ENCODE data around the gene S100A11. TPM values are rescaled to one million over a fixed set of nuclear protein-coding genes. Genes with fewer than 3 reads are reported as not detected.

The S100A11 gene
- total and polyA plus RNA-seq, 2 donors, result 81.9 to 910 TPM

DNA sequence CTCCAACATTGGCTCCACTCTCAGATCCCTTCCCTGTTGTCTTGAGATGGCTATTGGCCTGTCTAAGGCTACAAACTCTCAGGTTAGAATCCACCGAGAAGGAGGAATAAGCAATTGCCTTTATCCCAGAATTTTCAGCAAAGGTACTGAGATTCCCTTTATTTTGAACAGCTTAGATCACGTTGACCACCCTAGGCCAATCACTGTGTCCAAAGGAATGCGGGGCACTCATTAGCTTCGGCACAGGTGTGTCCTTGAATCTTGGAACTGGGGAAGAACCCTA is 6.9 kb downstream of the S100A11 start:
- H3K4me3 ChIP-seq (ENCODE audit: low read depth, low read length), result no peak overlapping the region
- 93% methylated on average over 4 of the region's 4 CpGs for WGBS
- H3K27ac ChIP-seq (ENCODE audit: low read depth), result no peak overlapping the region
- peaks cover 3% of the 10 kb centered on the region for H3K4me1 ChIP-seq (ENCODE audit: insufficient read depth)
- peaks cover 4% of the 10 kb centered on the region for H3K36me3 ChIP-seq (ENCODE audit: insufficient read depth)
- no peak for DNase-seq (ENCODE audit: extremely low spot score)

DNA sequence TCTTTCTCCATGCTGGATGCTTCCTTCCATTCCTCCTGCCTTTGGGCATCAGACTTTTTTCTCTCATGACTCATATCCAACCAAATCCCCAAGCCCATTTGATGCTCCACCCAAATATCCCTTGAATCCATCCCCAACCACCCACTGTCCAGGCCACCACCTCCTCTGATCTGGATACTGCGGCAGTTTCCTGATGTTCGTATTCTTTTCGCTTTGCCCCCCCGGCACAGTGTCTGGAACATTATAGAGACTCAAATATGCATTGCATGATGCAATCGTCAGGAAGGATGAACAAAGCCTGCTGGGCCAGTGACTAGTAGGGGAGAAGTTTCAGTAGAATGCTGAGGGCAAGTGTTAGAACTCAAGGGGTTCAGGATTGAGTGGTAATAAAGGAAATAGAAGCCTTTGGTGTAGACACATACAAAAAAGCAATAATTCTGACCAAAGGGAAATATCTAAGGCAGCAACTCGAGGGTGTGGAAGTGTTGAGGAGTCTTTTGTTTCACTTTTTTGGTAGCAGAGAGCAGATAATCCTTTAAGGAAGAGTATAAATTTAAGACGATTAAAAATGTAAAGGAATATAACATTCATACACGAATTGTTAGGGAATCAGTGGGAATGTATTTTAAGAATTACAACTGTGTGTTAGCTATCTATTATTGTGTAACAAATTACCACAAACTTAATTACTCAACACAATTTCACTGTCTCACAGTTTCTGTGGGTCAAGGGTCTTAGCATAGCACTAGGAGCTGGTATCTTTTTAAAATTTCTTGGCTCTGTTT is 7.5 kb downstream of the S100A11 start:
- WGBS, result 87% methylated on average over 8 of the region's 8 CpGs
- H3K27ac ChIP-seq (ENCODE audit: low read depth), result no peak overlapping the region
- no peak for DNase-seq (ENCODE audit: extremely low spot score)
- peaks cover 4% of the 10 kb centered on the region for H3K36me3 ChIP-seq (ENCODE audit: insufficient read depth)
- no peak overlapping the region for H3K4me3 ChIP-seq (ENCODE audit: low read depth, low read length)
- peaks cover 3% of the 10 kb centered on the region for H3K4me1 ChIP-seq (ENCODE audit: insufficient read depth)

DNA sequence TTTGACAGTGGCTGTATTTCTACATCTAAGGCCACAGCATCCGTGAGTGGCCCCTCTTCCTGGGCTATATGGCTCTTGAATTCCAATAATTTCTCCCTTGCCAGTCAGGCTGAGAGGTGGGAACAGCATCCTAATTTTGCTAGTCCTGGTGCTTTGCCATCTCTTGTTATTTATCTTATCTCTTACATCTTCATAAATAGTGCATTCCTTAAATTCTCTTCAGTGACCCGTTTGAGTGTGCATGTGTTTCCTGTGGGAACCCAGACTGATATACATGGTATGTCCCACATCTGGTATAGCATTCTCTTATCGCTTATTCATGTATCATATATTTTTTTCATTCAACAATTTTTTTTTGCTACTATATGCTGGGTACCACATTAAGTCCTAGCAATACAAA is 9.9 kb downstream of the S100A11 start:
- Histone ChIP-seq H3K4me3 (ENCODE audit: low read depth, low read length) (no peak overlapping the region), H3K4me1 (ENCODE audit: insufficient read depth) (no peaks in the 10 kb centered on the region), H3K27ac (ENCODE audit: low read depth) (no peak overlapping the region), H3K36me3 (ENCODE audit: insufficient read depth) (no peaks in the 10 kb centered on the region)
- no peak for DNase-seq (ENCODE audit: extremely low spot score)
- WGBS, result 36% methylated on average over 3 of the region's 3 CpGs

DNA sequence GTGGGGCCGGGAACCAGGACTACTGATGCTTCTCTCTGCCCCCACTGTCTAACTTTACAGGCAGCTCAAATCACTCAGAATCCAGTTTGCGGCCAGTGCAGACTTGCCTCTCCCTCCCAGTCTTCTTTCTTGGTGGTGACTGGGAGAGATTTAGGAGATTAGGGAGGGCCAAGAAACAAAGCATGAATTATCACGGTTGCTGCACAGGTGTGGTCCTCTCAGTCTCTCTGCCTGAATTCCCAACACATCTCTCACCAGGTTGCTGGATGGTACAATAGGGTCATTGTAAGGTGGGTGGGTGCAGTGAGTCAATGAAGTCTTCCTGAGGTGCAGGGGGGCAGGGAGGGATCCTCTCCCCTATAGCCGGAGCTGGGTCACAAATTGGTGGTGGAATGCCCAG is 12.6 kb downstream of the S100A11 start:
- 74% methylated on average over 4 of the region's 4 CpGs for WGBS
- no peak overlapping the region for H3K27ac ChIP-seq (ENCODE audit: low read depth)
- no peak for DNase-seq (ENCODE audit: extremely low spot score)
- no peak overlapping the region for H3K4me3 ChIP-seq (ENCODE audit: low read depth, low read length)
- H3K36me3 ChIP-seq (ENCODE audit: insufficient read depth), result no peaks in the 10 kb centered on the region
- H3K4me1 ChIP-seq (ENCODE audit: insufficient read depth), result no peaks in the 10 kb centered on the region

DNA sequence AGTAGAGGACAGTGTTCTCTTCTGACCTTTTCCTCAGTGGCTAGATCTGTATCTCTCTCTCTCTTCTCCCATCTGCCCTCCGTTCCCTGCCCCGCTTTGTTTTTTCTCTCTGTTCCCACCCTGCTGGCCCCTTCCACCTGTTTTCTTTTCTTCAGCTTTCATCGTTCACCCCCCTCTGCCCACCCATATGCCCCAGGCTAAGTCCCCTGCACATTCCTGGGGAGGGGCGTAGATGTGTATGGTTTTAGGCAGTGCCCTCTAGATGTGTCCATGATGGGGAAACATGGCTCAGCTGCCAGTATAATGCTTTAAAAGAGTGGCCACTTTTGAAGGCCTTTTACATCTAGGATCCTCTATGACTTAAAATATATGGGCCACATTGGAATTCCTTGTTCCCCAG is 13.6 kb downstream of the S100A11 start:
- no peaks in the 10 kb centered on the region for H3K36me3 ChIP-seq (ENCODE audit: insufficient read depth)
- 87% methylated on average over 4 of the region's 4 CpGs for WGBS
- no peak overlapping the region for H3K27ac ChIP-seq (ENCODE audit: low read depth)
- H3K4me1 ChIP-seq (ENCODE audit: insufficient read depth), result no peaks in the 10 kb centered on the region
- no peak overlapping the region for H3K4me3 ChIP-seq (ENCODE audit: low read depth, low read length)
- DNase-seq (ENCODE audit: extremely low spot score), result no peak

DNA sequence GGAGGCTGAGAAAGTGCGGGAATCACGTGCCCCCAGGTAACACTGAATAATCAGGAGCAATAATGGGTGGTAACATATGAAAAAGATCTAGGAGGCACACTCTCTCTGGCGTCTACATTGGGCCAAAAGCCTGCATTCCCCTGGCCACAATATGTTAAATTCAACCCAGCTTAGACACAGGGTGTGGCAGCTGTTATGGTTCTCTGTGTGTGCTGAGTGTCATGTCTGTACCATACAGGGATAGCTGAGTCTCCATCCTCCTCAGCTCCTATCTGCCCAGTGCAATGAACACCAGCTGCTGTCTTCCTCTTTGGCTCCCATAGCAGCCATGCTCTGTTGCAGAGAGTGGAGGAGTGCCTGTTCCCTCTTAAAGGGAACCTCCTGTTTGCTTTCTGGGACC is 14.3 kb downstream of the S100A11 start:
- DNase-seq (ENCODE audit: extremely low spot score), result no peak
- no peak overlapping the region for H3K27ac ChIP-seq (ENCODE audit: low read depth)
- no peaks in the 10 kb centered on the region for H3K4me1 ChIP-seq (ENCODE audit: insufficient read depth)
- 66% methylated on average over 3 of the region's 3 CpGs for WGBS
- no peak overlapping the region for H3K4me3 ChIP-seq (ENCODE audit: low read depth, low read length)
- no peaks in the 10 kb centered on the region for H3K36me3 ChIP-seq (ENCODE audit: insufficient read depth)

DNA sequence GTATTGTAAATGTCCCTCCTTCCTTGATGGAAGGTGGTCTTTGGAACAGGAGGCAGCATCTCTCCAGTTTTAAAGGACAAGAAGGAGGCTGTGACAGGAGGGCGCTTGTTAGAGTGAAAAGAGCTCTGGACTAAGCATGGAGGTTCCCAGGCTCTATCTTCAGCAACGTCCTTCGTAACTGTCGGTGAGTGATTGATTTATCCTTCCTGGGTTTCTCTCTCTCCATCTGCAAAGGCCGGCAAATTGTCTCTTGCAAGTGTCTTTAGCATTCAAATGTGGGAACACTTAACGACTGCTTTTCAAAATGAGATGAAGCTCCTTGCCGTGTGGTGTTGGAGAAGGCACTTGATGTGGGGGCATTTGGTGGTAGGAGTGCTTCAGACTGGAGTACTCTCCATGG is 15.2 kb downstream of the S100A11 start:
- no peaks in the 10 kb centered on the region for H3K4me1 ChIP-seq (ENCODE audit: insufficient read depth)
- DNase-seq (ENCODE audit: extremely low spot score), result no peak
- 81% methylated on average over 7 of the region's 7 CpGs for WGBS
- no peak overlapping the region for H3K27ac ChIP-seq (ENCODE audit: low read depth)
- no peak overlapping the region for H3K4me3 ChIP-seq (ENCODE audit: low read depth, low read length)
- H3K36me3 ChIP-seq (ENCODE audit: insufficient read depth), result no peaks in the 10 kb centered on the region

DNA sequence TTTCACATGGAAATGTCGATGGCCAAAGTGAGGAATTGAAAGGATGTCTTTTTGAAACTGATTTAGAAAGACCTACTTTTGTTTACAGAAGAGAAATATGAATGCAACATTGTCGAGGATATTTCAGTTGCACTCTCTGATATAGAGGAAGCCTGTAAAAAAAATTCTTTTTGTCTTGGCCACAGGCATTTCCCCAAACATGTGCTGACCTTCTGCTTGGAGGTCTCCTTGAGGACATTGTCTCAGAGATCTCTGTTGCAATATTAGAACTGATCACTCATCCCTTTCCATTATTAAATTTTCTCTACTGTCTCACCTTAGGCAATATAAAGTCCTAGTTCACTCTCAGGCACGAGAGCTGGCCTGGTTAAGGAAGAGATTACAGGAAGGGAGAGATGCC is 16.0 kb downstream of the S100A11 start:
- no peak for DNase-seq (ENCODE audit: extremely low spot score)
- WGBS, result 67% methylated on average over 3 of the region's 3 CpGs
- Histone ChIP-seq H3K36me3 (ENCODE audit: insufficient read depth) (no peaks in the 10 kb centered on the region), H3K4me1 (ENCODE audit: insufficient read depth) (no peaks in the 10 kb centered on the region), H3K27ac (ENCODE audit: low read depth) (no peak overlapping the region), H3K4me3 (ENCODE audit: low read depth, low read length) (no peak overlapping the region)

DNA sequence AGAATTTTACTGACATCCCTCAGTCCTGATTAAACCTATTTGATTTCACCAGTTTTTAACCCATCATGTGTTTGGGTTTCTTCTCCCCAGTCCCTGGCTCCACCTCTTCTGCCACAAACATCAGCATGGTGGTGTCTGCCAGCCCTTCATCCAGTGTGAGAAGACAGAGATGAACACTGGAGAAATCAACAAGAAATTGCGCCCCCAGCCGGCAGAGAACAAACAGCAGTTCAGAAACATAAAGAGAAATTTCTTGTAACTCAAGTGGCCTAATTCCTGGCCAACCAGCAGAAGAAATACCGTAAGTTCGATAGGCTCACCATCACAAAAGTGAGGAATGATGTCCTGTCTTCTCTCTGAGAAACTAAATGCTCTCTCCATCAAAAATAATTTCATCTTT is 18.3 kb downstream of the S100A11 start:
- no peaks in the 10 kb centered on the region for H3K36me3 ChIP-seq (ENCODE audit: insufficient read depth)
- H3K27ac ChIP-seq (ENCODE audit: low read depth), result no peak overlapping the region
- WGBS, result 50% methylated on average over 4 of the region's 4 CpGs
- no peak overlapping the region for H3K4me3 ChIP-seq (ENCODE audit: low read depth, low read length)
- no peak for DNase-seq (ENCODE audit: extremely low spot score)
- no peaks in the 10 kb centered on the region for H3K4me1 ChIP-seq (ENCODE audit: insufficient read depth)

DNA sequence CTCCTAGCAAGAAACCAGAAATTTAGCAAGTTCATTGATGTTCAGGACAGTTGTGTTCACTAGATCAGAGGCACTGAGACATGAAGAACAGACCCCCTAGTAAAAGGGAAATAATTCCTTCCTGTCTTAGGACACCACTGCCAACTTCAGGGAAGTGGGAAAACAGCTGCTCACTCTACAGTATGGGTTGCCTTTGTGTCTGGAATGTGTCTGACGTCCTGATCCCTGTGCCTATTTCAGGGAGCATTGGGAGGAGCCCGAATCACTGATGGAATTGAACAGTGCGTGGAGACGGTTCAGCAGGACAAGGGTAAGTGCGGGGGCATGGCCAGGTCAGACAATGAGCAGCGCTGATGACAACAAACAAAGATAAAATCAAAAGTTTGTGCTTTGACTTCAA is 21.0 kb downstream of the S100A11 start:
- no peak for DNase-seq (ENCODE audit: extremely low spot score)
- Histone ChIP-seq H3K27ac (ENCODE audit: low read depth) (no peak overlapping the region), H3K36me3 (ENCODE audit: insufficient read depth) (no peaks in the 10 kb centered on the region), H3K4me1 (ENCODE audit: insufficient read depth) (no peaks in the 10 kb centered on the region), H3K4me3 (ENCODE audit: low read depth, low read length) (no peak overlapping the region)
- 33% methylated on average over 6 of the region's 6 CpGs for WGBS

DNA sequence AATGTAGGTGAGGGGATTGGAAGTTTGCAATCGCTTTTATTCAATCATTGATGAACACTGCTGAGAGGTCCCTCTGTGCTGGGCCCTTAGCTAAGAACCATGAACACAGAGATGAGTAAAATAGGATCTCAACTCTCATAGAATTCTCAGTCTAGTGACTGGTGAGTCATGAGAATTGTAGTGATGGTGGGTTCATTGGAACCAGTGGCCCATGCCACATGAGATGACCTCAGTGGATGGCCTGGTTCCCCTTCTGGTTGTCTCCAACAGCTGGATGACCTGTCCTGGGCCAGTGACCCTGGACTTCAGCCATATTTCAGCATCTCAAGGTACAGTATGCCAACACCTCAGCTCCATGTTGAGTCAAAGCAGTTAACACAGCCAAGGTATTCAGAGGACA is 21.9 kb downstream of the S100A11 start:
- Histone ChIP-seq H3K4me3 (ENCODE audit: low read depth, low read length) (no peak overlapping the region), H3K36me3 (ENCODE audit: insufficient read depth) (no peaks in the 10 kb centered on the region), H3K4me1 (ENCODE audit: insufficient read depth) (no peaks in the 10 kb centered on the region), H3K27ac (ENCODE audit: low read depth) (no peak overlapping the region)
- 93% methylated on average over 1 of the region's 1 CpG for WGBS
- no peak for DNase-seq (ENCODE audit: extremely low spot score)

DNA sequence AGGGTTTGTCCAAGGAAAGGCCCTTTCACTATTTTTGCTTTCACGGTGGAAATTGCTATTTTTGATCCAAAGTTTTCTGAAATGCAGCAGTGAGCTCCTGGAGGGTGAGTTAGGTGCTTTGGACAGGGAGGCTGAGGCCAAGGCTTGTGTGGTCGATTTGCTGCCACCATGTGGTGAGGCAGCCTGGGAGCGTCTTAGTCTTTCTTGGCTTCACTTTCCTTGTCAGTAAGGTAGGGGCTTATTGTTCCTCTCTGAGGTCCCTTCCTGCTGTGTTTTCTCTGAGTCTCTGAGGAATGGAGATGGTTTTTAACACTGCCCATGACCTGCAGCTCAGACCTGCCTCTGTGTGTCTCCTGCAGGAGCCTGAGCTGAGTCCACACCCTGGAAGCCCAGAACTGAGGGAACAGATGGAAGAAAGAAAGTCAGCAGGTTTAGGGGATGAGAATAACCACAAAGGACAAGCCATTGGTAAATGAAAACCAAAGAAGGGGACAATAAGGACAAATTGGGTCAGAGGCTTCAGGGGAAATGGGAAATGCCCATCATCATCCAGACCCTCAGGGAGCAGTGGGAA is 23.1 kb downstream of the S100A11 start:
- no peaks in the 10 kb centered on the region for H3K4me1 ChIP-seq (ENCODE audit: insufficient read depth)
- no peak overlapping the region for H3K27ac ChIP-seq (ENCODE audit: low read depth)
- H3K36me3 ChIP-seq (ENCODE audit: insufficient read depth), result no peaks in the 10 kb centered on the region
- DNase-seq (ENCODE audit: extremely low spot score), result no peak
- H3K4me3 ChIP-seq (ENCODE audit: low read depth, low read length), result no peak overlapping the region
- WGBS, result 18% methylated on average over 3 of the region's 3 CpGs

DNA sequence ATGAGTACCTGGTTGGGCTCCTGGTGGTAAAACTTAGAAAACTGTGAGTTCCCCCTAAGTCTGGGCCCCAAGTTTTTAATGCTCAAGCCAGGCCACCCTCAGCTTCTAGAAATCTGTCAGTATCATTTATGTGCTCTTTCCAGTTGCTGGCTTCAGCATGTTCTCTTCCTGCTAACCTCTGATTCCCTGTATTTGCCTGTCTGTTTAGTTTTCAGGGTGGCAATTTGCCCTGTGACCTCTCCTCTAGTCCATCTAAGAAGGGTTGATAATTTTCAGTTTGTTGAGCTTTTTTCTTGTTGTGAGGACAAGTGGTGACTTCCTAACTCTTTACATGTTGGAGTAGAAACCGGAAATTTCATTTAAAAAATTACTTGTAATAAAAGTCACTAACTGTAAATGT is 27.1 kb downstream of the S100A11 start:
- WGBS, result 85% methylated on average over 1 of the region's 1 CpG
- DNase-seq (ENCODE audit: extremely low spot score), result no peak
- H3K4me1 ChIP-seq (ENCODE audit: insufficient read depth), result no peaks in the 10 kb centered on the region

DNA sequence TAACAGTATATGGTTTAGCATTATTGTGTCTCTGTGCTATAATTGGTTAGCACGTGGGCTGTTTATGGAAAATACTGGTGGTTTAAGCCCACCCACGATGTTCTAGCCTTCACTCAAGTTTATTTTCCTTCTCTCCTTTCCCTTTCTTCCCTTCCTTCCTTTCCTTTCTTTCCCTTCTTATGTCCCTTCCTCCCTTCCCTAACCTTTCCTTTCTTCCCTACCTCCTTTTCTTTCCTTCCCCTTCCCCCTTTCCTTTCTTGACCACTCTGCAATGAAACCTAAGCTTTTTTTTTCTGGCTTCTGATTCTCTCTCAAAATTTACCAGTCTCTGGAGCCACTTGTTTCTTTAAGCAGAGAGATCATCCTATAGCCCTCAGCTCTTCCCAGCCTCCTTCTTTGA is 29.8 kb downstream of the S100A11 start:
- Histone ChIP-seq H3K4me1 (ENCODE audit: insufficient read depth) (no peaks in the 10 kb centered on the region), H3K36me3 (ENCODE audit: insufficient read depth) (no peaks in the 10 kb centered on the region), H3K27ac (ENCODE audit: low read depth) (no peak overlapping the region), H3K4me3 (ENCODE audit: low read depth, low read length) (no peak overlapping the region)
- WGBS, result 36% methylated on average over 2 of the region's 2 CpGs
- no peak for DNase-seq (ENCODE audit: extremely low spot score)

More for the DNA sequence above, 27.1 kb downstream of the S100A11 start:
- Histone ChIP-seq H3K36me3 (ENCODE audit: insufficient read depth) (no peaks in the 10 kb centered on the region), H3K4me3 (ENCODE audit: low read depth, low read length) (no peak overlapping the region), H3K27ac (ENCODE audit: low read depth) (no peak overlapping the region)

Data from urinary bladder (tissue), 4 donors.